ENCODE data around the gene PDZD4. TPM values are rescaled to one million over a fixed set of nuclear protein-coding genes. Genes with fewer than 3 reads are reported as not detected.

Gene PDZD4
- total and polyA plus RNA-seq, 9 of the 15 experiments (the other 6 are each of a cell fraction or from before 2014, with no cell fraction given) = 0.05 to 0.38 (median 0.07) TPM; not detected in 5

GRCh38 chrX:153878969-153879653, 48.8 kb upstream of the PDZD4 start (continued):
- TF ChIP-seq ZMIZ1 (IDR thresholded peaks at IDR 0.05; ENCODE audit: low read depth in 2 of 2, low read length in 2 of 2) = no peak
- TF ChIP-seq, protein P1, sequence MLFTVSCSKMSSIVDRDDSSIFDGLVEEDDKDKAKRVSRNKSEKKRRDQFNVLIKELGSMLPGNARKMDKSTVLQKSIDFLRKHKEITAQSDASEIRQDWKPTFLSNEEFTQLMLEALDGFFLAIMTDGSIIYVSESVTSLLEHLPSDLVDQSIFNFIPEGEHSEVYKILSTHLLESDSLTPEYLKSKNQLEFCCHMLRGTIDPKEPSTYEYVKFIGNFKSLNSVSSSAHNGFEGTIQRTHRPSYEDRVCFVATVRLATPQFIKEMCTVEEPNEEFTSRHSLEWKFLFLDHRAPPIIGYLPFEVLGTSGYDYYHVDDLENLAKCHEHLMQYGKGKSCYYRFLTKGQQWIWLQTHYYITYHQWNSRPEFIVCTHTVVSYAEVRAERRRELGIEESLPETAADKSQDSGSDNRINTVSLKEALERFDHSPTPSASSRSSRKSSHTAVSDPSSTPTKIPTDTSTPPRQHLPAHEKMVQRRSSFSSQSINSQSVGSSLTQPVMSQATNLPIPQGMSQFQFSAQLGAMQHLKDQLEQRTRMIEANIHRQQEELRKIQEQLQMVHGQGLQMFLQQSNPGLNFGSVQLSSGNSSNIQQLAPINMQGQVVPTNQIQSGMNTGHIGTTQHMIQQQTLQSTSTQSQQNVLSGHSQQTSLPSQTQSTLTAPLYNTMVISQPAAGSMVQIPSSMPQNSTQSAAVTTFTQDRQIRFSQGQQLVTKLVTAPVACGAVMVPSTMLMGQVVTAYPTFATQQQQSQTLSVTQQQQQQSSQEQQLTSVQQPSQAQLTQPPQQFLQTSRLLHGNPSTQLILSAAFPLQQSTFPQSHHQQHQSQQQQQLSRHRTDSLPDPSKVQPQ (CRISPR knock-in tag; IDR thresholded peaks at IDR 0.05; ENCODE audit: borderline replicate concordance) = no peak
- no peak for TF ChIP-seq ZBED1 (IDR thresholded peaks at IDR 0.05)
- TF ChIP-seq RAD51 (IDR thresholded peaks at IDR 0.05; ENCODE audit: borderline replicate concordance, low read depth) = no peak
- TF ChIP-seq PRDM10 (IDR thresholded peaks at IDR 0.05; ENCODE audit: partially characterized antibody) = no peak
- TF ChIP-seq POLR3A (IDR thresholded peaks at IDR 0.05; ENCODE audit: borderline replicate concordance, extremely low read depth, insufficient read depth, insufficient read length) = no peak
- TF ChIP-seq HNRNPL (IDR thresholded peaks at IDR 0.05; ENCODE audit: low read depth, low read length) = no peak
- no peak for TF ChIP-seq KDM2B (CRISPR knock-in tag; IDR thresholded peaks at IDR 0.05)

Measured in K562 (cell line).